Breast epithelium (tissue), 3 donors: ENCODE results near the gene NDUFB3.

ENCODE experiments used
- CTCF ChIP-seq, 3 donors: fragments of 450-650 bp; IDR thresholded peaks; one replicate each; pipeline ENCODE4 v1.5.1; 2016 to 2017; ENCODE audit warnings: antibody characterized with exemption in 3 of 3, mild to moderate bottlenecking in 3 of 3, moderate library complexity in 3 of 3
- POLR2A ChIP-seq: fragments of 450-650 bp; IDR thresholded peaks from one replicate; pipeline ENCODE4 v1.6.1; 2016; ENCODE audit warnings: antibody characterized with exemption, mild to moderate bottlenecking, moderate library complexity
- POLR2AphosphoS5 ChIP-seq, 3 donors: sonication (generic); formaldehyde crosslinking; IDR thresholded peaks; one replicate each; pipeline ENCODE4 v1.6.1; 2017; ENCODE audit warnings: antibody characterized with exemption in 3 of 3

DNA sequence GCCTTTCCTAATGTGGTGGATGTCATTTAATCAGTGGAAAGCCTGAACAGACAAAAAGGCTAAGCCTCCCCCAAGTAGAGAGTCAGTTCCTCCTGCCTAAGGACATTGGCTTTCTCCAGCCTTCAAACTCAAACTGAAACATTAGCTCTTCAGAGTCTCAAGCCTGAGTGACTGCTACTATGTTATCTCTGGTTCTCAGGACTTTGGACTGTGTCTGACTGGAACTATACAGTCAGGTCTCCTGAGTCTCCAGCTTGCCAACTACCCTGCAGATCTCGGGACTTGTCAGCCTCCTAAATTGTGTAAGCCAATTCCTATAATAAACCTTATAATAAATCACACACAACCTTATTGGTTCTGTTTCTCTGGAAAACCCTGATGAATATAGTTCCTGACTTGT, 12.9 kb upstream of the NDUFB3 start:
- TF ChIP-seq POLR2A (no peak), CTCF (IDR thresholded peaks at IDR 0.05) (no peak), POLR2AphosphoS5 (IDR thresholded peaks at IDR 0.05) (no peak)
